GM19025 (cell line): Measurements from ENCODE around the gene LIPE.
A peak's percentile ranks its signal among the peaks of the same experiment; 100 is the strongest.

Experiments used
- ATAC-seq: cut with Tn5 transposase; IDR thresholded peaks from one replicate; pipeline ENCODE4 v1.9.1; 2021; ENCODE audit warnings: mild to moderate bottlenecking, low read depth, moderate library complexity; ENCODE audit not compliant: unreplicated experiment

Gene LIPE

DNA sequence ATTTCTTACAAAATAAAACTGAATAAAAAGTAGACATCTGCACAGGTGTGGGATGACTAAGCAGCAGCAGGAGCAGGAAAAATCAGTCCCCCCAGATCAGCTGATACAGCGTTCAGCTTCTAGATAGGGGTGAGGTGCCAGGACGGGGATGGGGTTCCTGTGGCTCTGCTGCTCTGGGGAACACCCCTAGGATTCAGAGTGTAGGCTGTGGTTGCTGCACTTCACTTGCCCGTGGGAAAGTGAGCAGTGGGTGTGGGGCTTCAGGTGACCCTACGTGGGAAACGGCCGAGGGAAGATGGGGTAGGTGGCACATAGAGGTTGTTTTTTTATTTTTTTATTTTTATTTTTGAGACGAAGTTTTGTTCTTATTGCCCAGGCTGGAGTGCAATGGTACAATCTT, 18.8 kb upstream of the LIPE start:
- ATAC-seq = no peak

DNA sequence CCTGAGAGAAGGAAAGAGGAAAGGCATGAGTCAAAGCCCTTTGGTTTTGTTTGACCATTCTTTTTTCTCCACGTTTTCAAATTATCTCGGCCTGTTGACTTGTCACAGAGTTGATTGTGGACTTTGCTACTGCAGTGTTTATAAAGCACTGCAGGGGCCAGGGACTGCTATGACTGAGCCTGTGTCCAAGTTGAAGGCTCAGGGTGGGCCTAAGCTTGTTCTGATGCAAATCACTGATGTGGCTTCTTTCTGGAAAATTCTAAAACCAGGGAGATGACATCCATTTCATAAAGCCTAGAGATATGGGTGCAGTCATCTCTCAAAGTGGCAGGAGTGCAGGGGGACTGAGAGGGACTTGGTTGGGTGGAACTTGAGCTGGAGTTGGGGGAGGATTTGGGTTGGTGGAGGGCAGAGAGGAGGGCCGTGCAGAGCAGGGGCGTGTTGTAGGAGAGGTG, 16.8 kb upstream of the LIPE start:
- no peak for ATAC-seq

DNA sequence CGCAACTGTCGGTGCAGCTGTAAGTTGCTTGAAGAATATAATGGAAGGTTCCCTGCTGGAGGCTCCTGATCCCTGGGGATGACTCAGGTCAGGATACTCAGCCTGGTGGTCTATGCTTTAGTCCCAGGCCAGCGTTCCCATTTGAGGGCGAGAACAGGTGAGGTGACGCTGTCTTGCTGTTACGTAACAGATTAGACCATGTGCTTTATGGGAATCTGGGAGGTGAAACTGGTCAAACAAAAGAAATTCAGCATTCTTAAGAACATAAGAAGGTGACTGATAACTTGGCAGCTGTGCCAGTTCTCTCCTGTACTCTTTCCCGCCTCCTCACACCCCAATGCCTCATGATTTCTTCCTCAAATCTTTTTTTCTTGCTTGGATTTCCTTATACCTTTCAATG, 15.6 kb upstream of the LIPE start, which contains the start of gene CXCL17:
TSS of gene CXCL17 (minus strand) at position 114 of the 400 bp plus-strand sequence. CDS start 114 bp downstream, outside the sequence.
- no peak for ATAC-seq

DNA sequence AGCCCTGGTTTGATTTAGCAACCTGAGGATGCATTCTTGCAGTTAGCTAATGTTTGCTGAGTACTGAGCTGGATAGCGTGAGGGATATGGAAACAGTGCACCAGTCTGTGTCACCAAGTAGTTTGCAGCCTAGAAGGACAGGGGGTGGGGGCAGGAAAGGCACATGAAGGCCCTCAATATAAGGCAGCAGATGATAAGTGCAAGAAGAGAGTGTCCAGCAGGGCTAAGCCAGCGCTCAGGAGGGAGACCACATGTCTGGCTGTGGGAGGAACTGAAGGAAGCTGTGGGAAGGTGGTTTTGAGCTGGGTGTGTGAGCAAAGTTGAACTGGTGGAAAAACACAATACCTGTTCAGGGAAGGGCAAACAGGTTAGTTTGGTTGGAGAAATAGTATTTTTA, 13.9 kb upstream of the LIPE start:
- no peak for ATAC-seq

DNA sequence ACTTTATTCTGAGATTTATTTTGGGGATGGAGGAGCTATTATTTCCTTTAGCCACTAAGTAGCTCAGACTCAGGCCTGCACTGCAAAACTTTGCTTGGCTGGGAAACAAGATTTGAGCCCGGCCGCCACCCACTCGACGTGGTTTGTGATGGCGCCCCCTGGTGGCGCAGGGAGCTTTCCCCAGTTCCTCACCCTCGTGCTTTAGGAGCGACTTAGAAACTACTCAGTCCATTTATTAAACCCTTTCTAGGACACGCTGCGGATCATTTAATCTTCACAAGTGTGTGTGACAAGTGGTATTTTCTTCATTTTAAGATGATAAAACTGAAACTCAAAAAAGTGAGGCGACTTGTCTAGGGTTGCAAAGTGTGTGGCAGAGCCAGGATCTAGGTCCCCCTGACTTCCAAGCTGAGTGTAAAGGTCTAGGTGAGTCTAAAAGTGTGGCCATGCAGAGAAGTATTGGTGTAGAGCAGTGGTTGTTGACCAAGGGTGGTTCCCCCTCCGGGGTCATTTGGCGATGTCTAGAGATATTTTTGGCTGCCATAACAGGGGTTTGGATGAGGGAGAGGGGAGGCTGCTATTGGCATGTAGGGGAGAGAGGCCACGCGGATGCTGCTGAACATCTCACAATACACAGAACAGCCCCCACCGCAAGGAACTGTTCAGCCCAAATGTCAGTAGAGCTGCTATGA, 13.3 kb upstream of the LIPE start:
- ATAC-seq = no peak

DNA sequence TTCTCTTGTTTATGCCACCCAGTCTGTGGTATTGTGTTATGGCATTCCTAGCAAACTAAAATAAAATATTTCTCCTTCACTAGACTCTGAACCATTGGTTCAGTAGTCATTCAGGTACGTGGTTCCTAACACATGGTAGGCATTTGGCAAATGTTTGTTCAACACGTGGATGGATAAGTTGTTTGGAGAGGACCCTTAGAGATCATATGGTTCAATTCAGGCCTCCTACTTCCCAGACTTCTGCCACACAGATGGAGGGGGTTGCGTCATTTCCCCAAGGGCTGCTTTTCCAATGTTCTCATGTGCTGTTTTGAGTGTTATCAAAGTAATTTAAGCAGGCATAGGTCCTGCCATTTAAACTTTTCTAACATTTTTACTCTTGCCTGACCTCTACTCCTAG, 8.8 kb upstream of the LIPE start:
- no peak for ATAC-seq

DNA sequence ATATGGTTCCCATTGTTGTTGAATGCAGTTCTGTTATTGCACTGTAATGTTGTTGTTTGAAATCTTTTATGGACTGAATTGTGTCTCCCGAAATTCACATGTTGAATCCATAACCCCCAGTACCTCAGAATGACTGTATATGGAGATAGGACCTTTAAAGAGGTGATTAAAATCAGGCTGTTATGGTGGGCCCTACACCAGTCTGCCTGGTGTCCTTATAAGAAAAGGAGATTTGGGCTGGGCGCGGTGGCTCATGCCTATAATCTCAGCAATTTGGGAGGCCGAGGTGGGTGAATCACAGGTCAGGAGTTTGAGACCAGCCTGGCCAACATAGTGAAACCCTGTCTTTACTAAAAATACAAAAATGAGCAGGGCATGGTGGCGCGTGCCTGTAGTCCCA, 8.1 kb upstream of the LIPE start:
- no peak for ATAC-seq

DNA sequence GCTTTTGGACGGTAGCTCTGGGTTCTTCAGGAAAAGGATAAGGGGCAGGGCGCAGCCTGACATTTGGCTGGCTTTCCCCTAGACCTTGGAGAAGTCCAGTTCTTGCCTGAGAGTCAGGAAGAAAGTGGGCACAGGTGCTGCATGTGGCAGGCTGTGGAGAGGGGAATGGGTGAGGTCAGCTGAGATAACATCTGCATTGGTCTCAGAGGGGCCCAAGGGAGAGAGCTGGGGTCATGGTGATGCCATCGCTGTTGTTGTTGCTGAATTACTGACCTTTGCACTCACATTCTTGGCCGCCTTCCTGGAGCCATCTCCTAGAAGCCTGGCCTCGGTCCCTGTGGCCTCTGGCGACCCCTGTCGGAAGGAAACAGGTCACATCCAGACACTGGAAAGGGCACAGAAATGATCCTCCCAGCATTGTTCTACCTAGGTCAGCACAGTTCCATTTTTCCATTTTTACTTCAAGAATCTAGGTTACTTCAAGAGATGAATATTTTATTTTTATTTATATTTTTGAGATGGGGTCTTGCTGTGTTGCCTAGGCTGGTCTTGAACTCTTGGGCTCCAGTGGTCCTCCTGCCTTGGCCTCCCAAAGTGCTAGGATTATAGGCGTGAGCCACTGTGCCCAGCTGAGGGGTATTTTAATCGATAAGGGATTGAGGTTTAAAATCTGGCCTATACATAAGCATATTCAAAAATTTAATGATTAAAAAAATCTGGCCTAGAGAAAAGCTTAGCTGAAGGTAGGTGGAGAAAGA, 6.5 kb upstream of the LIPE start:
- ATAC-seq = no peak

DNA sequence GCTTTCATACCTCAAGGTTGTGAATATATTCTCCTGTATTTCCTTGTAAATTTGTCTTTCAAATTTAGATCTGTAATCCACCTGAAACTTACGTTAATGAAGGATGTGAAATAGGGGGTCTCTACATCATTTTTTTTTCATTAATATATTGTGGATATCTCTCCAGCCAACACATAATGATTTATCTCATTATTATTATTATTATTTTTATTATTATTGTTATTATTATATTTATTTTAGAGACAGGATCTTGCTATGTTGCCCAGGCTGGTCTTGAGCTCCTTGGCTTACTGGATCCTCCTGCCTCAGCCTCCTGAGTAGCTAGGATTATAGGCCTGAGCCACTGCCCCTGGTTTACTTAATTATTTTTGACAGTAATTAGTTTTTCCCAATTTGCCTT, 4.3 kb upstream of the LIPE start:
- no peak for ATAC-seq

DNA sequence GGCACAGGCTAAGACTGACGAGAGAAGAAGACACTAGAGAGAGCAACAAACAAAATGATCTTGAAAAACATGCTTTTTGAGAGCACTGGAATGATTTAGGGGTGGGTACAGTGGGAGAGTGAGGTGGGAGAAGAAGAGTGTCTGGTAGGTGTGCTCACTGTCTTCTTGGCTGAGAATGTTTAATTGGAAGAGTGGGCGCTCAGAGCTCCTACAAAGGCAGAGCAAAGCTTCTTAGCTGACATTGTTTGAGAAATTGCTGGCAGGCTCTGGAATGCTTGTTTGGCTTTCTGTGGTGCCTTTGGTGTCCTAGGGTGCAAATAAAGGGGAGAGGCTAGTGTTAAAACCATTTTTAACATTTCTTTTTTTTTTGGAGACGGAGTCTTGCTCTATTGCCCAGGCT, 1.5 kb upstream of the LIPE start:
- ATAC-seq = no peak

DNA sequence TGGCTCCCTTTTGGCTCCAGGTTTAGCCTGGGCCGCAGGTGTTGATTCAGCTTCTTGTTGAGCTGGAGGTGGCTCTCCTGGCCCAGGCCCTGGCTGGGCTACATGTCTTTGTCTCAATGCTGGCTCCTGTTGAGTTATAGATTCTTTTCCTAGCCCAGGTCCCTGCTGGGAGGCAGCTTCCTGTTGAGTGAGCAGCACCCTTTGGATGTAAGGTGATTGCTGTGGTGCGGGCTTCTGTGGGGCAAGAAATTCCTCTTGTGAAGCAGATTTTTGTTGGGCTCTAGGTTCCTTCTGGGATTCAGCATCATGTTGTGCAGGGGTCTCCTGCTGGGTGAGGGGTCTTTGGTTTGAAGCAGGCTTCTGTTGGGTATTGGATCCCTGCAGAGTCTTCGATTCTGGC, 545 bp downstream of the LIPE start:
- ATAC-seq = no peak

DNA sequence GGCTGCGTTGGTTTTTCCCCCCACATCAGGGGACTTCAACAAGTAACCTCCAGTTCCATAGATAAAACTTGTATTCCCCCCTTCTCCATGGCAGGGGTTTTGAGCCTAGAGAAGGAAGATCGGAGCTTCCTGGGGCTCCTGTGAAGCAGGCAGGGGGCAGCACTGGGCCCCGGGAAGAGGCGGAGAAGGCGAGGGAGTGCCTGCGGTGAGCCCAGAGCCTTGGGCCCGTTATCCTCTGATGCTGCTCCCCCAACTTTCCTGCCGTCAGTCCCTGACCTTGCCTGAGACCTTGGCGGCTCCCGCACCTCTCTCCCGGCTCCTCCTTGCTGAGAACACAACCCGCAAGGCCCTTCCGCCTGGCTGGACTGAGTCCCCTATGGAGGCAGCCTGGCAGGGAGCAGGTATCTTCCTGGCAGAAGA, 2.5 kb downstream of the LIPE start:
- no peak for ATAC-seq

DNA sequence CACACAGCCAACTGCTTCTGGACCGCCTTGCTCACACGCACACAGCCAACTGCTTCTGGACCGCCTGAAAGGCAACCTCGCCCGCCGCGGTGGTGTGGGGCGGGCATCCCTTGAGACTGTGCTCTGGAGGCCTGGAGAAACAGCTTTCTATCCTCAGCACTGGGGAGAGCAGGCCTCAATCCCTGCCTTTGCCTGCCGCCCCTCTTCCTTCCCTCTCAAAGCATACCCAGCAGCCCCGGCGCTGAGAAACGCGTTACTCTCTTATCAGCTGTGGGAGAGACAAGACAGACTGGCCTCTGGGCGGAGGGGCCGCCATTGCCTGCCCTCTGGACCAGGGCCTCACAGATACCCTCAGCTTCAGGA, 2.9 kb downstream of the LIPE start:
- ATAC-seq = no peak

DNA sequence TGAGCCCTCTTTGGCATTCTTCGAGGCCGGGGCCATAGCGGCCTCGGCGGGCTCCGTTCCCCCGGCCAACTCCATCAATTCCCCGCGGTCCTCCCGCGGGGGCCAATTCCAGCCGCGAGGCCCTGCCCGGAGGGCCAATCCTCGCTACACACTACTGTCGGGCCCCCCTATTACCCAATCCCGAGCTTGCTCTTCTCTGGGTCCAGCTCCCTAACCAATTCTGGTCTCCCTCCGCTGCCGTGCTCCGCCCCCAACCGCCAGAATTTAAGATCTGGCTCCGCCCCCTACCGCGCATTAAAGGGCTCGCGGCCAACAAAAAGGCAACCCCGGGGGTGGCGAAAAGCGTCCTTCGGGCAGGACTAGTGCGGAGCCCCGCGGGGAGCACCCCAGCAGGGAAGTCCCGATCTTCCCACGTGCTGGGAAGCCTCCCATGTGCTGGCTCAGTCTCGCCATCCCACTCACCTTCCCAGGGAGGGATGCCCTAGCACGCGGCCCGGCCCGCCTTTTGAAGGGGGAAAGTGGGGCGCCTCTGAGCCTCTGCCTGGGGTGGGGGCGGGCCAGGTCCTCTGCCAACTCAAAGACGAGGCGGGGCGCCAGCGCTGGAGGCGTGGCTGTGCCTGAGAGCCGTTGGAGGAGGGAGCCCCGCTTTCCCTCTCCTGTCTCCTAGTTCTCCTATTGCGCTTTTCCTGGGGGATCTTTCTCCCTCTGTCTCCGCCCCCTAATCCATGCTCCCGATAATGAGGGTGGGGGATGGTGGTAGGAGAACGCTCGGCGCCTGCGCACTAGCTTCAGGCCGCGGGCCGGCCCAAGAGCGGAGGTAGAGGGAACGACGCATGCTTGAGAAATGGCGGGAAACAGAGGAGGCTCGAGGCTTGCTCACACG, 3.5 kb downstream of the LIPE start:
- peak; percentile 82 for ATAC-seq

DNA sequence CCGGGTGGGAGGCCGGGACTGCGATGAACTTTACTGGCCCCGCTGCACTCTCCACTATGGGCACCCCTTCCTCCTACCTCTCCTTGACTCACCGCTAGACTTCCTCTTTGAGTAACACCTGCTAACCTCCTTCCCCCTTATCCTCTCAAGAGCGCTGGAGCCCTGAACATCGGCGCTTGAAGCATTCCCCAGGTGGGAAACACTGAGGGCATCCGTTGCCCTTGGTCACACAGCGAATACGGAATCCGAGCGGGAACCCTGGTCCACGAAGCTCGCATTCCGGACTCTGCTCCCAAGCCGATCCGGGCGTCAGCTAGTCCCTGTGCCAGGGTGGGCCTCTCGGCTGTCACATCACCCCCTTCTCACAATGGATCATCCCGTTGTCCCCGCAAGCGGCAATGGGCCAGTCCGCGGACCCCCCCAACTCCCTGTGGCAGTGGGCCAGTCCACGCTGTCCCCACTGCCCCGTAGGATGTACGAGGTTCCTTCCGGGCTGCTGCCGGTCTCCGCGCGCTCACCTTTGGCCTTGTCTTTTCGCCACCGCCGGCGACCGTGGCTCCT, 4.2 kb downstream of the LIPE start:
- peak; percentile 28 for ATAC-seq

DNA sequence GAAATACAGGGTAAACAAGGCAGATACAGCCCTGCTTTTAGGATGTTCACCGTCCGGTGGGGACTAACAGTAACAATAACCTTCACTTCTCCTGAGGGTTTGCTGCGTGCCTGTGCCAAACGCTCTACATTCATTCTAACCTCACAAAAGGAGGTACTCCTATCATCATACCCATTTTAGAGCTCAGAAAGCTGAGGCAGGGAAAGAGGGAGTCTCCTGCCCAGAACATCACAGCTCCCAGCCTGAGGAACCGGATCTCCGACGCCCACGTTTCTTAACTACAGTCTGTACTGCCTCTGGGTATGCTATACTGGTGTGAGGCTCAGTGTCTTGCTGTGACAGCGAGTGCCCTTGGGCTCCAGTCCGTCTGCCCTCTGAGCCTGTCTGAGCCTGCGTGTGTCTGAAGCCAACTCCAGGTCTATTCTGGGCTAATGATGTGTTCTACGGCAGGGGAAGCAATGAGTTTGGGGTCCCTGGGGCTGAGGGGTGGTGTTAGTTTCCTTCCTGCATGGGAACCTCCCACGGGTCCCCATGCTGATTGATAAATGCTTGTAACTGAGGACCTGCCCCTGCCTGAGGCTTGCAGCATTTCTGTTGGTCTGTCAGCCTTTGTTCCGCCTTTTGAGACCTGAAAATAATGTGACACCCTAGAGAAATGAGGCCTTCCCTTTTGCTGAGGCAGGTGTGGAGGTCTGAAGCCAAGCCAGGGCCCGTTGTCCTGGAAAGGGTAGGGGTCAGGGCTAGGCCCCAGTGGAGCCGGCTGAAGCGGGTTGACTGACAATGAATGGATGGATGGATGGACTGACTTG, 4.9 kb downstream of the LIPE start:
- ATAC-seq = no peak

DNA sequence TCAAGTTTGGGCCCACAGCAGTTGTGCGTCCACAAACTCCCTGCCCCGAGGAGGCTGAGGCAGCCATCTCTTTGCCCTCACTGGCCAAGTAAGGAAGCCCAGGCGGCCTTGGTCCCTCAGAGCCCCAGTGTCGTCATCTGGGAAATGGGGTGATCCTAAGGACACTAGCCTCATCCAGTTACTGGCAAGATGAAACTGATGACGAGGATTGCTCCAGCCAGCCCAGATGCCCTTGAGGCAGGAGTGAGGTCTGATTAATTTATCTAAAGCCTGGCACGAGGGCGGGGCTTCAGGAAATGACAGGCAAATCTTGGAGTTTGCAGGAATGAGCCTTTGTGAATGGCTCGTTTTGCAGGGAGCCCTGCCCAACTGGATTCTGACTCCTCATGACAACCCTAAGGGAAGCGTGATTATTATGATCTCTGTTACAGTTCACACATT, 5.6 kb downstream of the LIPE start:
- ATAC-seq = no peak

DNA sequence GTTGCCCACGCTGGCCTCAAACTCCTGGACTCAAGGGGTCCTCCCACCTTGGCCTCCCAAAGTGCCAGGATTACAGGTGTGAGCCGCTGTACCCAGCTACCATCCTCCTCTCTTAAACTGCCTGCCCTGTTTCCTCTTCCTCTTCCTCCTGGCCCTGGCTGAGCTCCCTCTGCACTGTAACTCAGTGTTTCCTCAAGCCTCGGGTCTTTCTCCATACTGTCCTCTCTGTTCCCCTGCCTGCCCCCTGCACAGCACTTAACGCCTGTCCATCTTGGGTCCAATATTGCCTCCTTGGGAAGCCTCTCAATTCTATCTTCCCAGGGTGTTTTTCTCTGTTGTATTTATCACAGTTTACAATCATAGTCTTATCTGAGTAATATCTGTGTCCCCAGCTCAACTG, 6.1 kb downstream of the LIPE start:
- ATAC-seq = no peak

DNA sequence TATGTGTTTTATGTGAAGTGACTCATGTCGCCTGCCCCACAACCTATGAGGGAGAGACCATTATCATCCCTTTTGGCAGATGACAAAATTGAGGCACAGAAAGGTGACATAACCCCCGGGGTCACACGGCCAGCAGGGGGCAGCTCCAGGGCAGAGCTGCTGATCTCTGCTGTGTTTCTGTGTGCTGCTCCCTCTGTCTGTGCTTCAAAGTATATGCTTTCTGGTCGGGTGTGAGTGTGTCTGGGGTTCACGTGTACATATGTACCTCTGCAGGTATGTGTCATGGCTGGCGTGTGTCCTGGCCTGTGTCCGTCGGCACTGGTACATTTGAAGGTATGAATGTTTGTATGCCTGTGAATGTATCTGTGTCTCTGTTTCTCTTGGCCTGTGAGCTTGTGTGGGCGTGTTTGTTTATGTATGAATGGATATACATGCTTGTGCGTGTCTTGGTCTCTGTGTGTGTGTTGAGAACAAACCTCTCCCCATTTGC, 7.1 kb downstream of the LIPE start:
- no peak for ATAC-seq

DNA sequence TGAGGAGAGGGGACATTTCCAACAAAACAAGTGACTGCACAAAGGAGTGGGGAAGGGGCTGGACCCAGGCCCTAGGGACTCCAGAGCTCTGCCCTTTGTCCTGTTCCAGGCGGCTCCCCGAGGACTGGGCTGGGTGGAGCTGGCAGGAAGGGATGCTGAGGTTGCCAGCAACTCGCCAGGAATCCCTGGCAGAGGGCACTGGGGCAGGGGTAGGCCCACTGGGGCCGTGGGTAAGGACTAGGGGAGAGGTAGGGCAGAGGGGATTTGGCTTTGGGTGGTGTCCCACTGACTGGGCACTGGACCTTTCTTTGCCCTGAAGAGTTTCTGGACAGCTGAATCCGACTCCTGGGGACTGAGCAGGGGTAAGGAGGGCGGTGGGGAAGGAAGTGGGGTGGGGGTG, 7.9 kb downstream of the LIPE start:
- ATAC-seq = no peak
